PC-3 (cell line): ENCODE measurements around the gene B4GALNT4. TPM values are rescaled to one million over a fixed set of nuclear protein-coding genes. Genes with fewer than 3 reads are reported as not detected.

Experiments
- ATAC-seq: fragments of 200-7000 bp; cut with Tn5 transposase; 2 replicates; pipeline ENCODE4 v1.9.1; 2020; ENCODE audit warnings: mild to moderate bottlenecking, moderate library complexity
- BruUV-seq: library from RNA; stranded (reverse); fragments of 400-500 nt; replicated peaks from 2 replicates; lab custom pipeline; 2021; lab: Mats Ljungman, UMichigan
- CTCF ChIA-PET: fragments of 300-600 bp; sonication (Branson Sonifier 250); formaldehyde crosslinking; loops from one replicate; lab custom pipeline; 2022; ENCODE audit warnings: antibody characterized with exemption; lab: Charles Lee
- POLR2A ChIA-PET: fragments of 300-600 bp; sonication (Branson Sonifier 250); formaldehyde crosslinking; loops from one replicate; lab custom pipeline; 2022; ENCODE audit warnings: antibody characterized with exemption; ENCODE audit not compliant: unreplicated experiment; lab: Charles Lee
- DNase-seq: peaks from one replicate; pipeline ENCODE4 v3.0.0-alpha.2; 2015
- H2AFZ ChIP-seq: fragments of 300-600 bp; sonication (generic); 2 replicates; pipeline ENCODE4 v1.6.0; 2016; ENCODE audit warnings: antibody characterized with exemption, low read length
- H3F3A ChIP-seq: fragments of 300-600 bp; sonication (generic); one replicate; pipeline ENCODE4 v1.6.0; 2017; ENCODE audit warnings: antibody characterized with exemption, low read length, control low read depth, mild to moderate bottlenecking; ENCODE audit not compliant: unreplicated experiment
- H3K27ac ChIP-seq: fragments of 300-600 bp; sonication (generic); 2 replicates; pipeline ENCODE4 v1.5.1; 2016; ENCODE audit warnings: mild to moderate bottlenecking, low read length
- H3K27me3 ChIP-seq: fragments of 300-600 bp; sonication (generic); 2 replicates; pipeline ENCODE4 v1.6.1; 2016; ENCODE audit warnings: low read length, mixed read lengths
- H3K36me3 ChIP-seq: fragments of 300-600 bp; sonication (generic); 2 replicates; pipeline ENCODE4 v1.6.1; 2016; ENCODE audit warnings: low read depth, mixed run types, low read length, mixed read lengths
- H3K4me1 ChIP-seq: fragments of 300-600 bp; sonication (generic); 2 replicates; pipeline ENCODE4 v1.5.1; 2016; ENCODE audit warnings: low read length; ENCODE audit not compliant: insufficient read depth
- H3K4me2 ChIP-seq: fragments of 300-600 bp; sonication (generic); 2 replicates; pipeline ENCODE4 v1.6.0; 2016; ENCODE audit warnings: low read length
- H3K4me3 ChIP-seq: fragments of 300-600 bp; sonication (generic); 2 replicates; pipeline ENCODE4 v1.5.1; 2016; ENCODE audit warnings: mild to moderate bottlenecking, low read length, mixed read lengths
- H3K79me2 ChIP-seq: fragments of 300-600 bp; sonication (generic); 2 replicates; pipeline ENCODE4 v1.6.1; 2017; ENCODE audit warnings: low read length, mixed read lengths
- H3K9ac ChIP-seq: fragments of 300-600 bp; sonication (generic); 2 replicates; pipeline ENCODE4 v1.6.0; 2016; ENCODE audit warnings: mild to moderate bottlenecking, low read length
- H3K9me2 ChIP-seq: fragments of 300-600 bp; sonication (generic); replicated peaks from 2 replicates; pipeline ENCODE4 v1.6.1; 2016; ENCODE audit warnings: mixed run types, low read length, mixed read lengths
- H3K9me3 ChIP-seq: fragments of 300-600 bp; sonication (generic); 2 replicates; pipeline ENCODE4 v1.6.1; 2016; ENCODE audit warnings: low read length, mixed read lengths
- H4K20me1 ChIP-seq: fragments of 300-600 bp; sonication (generic); 2 replicates; pipeline ENCODE4 v1.6.1; 2016; ENCODE audit warnings: low read length, mixed read lengths
- EZH2 ChIP-seq: fragments of 300-600 bp; sonication (generic); IDR thresholded peaks from one replicate; pipeline ENCODE4 v1.6.1; 2017; ENCODE audit warnings: antibody characterized with exemption, mild to moderate bottlenecking, low read length; ENCODE audit not compliant: unreplicated experiment
- EZH2phosphoT487 ChIP-seq: fragments of 300-600 bp; sonication (generic); IDR thresholded peaks from 2 replicates; pipeline ENCODE4 v1.6.1; 2018; ENCODE audit warnings: mild to moderate bottlenecking, antibody characterized with exemption, low read length, borderline replicate concordance
- intact Hi-C: fragments of 100-400 bp; cut with micrococcal nuclease; formaldehyde crosslinking; loops from 2 replicates; pipeline ENCODE4 v1.9.0; 2023
- total RNA-seq: library from RNA; depleted of rRNA; stranded (reverse); fragments of >200 nt; gene quantifications from 2 replicates; pipeline ENCODE4 v1.2.3, GENCODE V29; 2014
- TF ChIP-seq, protein P1 (sequence below): fragments of 300-600 bp; sonication (generic); conservative IDR thresholded peaks from 2 replicates; pipeline ENCODE4 v1.5.1; 2017; ENCODE audit warnings: antibody characterized with exemption, low read depth, mild to moderate bottlenecking, low read length

The B4GALNT4 gene
- total RNA-seq, 1 experiment from 2014 or later = 52.9 TPM

DNA sequence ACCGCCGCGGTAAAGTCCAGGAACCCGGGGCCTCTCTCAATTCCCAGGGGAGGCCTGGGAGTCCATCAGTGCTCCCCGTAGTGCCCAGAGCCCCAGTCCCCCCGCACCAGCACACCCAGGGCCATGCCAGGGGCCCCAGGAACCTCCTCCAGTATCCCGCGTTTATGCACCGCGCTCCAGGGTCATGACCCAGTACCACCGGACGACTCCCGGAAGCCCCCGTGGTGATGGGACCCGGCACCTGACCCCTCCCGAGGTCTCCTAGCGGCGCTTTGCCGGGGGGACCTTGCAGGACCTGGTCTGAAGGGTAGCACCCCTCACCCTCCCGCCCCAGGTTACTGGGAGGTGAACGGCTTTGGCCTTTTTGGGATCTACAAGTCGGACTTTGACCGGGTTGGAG, 11.2 kb downstream of the B4GALNT4 start:
- CTCF ChIA-PET = no interaction called here
- Histone ChIP-seq H3K27ac (no peak overlapping the region), H3K79me2 (no peaks in the 10 kb centered on the region), H3K36me3 (no peaks in the 10 kb centered on the region), H3K4me3 (no peak overlapping the region), H3K27me3 (no peaks in the 10 kb centered on the region), H3K4me2 (no peak overlapping the region), H2AFZ (no peak overlapping the region), H3K9me2 (no peaks in the 10 kb centered on the region), H3K4me1 (no peaks in the 10 kb centered on the region), H4K20me1 (no peaks in the 10 kb centered on the region), H3F3A (no peaks in the 10 kb centered on the region), H3K9me3 (no peaks in the 10 kb centered on the region), H3K9ac (no peak overlapping the region)
- intact Hi-C loops = no loop called here
- no peak for DNase-seq
- BruUV-seq = no TSS peak
- POLR2A ChIA-PET = no interaction called here
- ATAC-seq = no peak
- TF ChIP-seq, protein P1, sequence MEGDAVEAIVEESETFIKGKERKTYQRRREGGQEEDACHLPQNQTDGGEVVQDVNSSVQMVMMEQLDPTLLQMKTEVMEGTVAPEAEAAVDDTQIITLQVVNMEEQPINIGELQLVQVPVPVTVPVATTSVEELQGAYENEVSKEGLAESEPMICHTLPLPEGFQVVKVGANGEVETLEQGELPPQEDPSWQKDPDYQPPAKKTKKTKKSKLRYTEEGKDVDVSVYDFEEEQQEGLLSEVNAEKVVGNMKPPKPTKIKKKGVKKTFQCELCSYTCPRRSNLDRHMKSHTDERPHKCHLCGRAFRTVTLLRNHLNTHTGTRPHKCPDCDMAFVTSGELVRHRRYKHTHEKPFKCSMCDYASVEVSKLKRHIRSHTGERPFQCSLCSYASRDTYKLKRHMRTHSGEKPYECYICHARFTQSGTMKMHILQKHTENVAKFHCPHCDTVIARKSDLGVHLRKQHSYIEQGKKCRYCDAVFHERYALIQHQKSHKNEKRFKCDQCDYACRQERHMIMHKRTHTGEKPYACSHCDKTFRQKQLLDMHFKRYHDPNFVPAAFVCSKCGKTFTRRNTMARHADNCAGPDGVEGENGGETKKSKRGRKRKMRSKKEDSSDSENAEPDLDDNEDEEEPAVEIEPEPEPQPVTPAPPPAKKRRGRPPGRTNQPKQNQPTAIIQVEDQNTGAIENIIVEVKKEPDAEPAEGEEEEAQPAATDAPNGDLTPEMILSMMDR = no peak
- TF ChIP-seq EZH2phosphoT487 (no peak), EZH2 (no peak)

DNA sequence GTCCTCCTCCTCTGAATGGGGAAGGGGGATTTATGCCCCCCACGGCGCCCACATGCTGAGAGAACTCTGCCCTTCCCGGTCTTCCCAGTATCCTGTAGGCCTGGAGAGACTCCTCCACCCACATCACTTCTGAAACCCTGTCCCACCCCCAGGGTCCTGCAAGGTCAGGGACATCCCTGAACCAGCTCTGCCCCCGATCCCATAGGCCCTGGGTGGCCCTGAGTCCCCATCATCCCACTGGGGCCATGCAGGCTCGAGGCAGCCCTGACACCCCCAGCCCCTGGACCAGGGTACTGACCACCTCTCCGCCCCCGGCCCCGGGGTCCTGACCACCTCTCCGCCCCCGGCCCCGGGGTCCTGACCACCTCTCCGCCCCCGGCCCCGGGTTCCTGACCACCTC, 11.7 kb downstream of the B4GALNT4 start:
- Histone ChIP-seq H3K4me3 (no peak overlapping the region), H2AFZ (no peak overlapping the region), H3K27me3 (no peaks in the 10 kb centered on the region), H3K4me2 (no peak overlapping the region), H3K79me2 (no peaks in the 10 kb centered on the region), H3K9me3 (no peaks in the 10 kb centered on the region), H3K27ac (no peak overlapping the region), H4K20me1 (no peaks in the 10 kb centered on the region), H3K4me1 (no peaks in the 10 kb centered on the region), H3K9ac (no peak overlapping the region), H3F3A (no peaks in the 10 kb centered on the region), H3K9me2 (no peaks in the 10 kb centered on the region), H3K36me3 (no peaks in the 10 kb centered on the region)
- POLR2A ChIA-PET = no interaction called here
- DNase-seq (no peak), ATAC-seq (no peak)
- BruUV-seq = no TSS peak
- CTCF ChIA-PET = no interaction called here
- TF ChIP-seq EZH2 = no peak
- TF ChIP-seq EZH2phosphoT487 = no peak
- TF ChIP-seq, protein P1 = no peak
- intact Hi-C loops = no loop called here

DNA sequence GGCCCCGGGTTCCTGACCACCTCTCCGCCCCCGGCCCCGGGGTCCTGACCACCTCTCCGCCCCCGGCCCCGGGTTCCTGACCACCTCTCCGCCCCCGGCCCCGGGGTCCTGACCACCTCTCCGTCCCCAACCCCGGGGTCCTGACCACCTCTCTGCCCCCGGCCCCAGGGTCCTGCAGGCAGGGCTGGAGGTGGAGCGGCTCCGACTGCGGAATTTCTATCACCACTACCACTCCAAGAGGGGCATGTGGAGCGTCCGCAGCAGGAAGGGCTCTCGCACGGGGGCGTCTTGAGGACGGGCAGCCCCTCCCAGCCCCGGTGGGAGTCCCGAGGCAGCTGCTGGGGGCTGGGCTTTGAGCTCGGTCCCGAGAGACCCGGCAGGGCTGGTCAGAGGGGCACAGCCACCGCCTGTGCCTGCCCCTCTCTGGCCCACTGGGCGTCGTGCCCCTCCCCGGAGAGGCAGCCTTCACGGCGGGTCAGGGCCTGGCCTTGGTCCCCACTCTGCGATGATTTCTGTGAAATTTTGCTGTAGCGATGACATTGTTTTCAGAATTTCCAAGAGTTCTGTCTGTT, 12.3 kb downstream of the B4GALNT4 start:
- H4K20me1 ChIP-seq = no peaks in the 10 kb centered on the region
- no peak overlapping the region for H3K9ac ChIP-seq
- no peaks in the 10 kb centered on the region for H3K36me3 ChIP-seq
- no peaks in the 10 kb centered on the region for H3K4me1 ChIP-seq
- no peaks in the 10 kb centered on the region for H3K79me2 ChIP-seq
- BruUV-seq = no TSS peak
- ChIA-PET POLR2A (no interaction called here), CTCF (no interaction called here)
- no peaks in the 10 kb centered on the region for H3K9me3 ChIP-seq
- H3K4me2 ChIP-seq = no peak overlapping the region
- H3K27me3 ChIP-seq = no peaks in the 10 kb centered on the region
- no peak for DNase-seq
- no peaks in the 10 kb centered on the region for H3K9me2 ChIP-seq
- TF ChIP-seq EZH2phosphoT487 (no peak), EZH2 (no peak)
- TF ChIP-seq, protein P1 = no peak
- intact Hi-C loops = no loop called here
- no peaks in the 10 kb centered on the region for H3F3A ChIP-seq
- no peak overlapping the region for H2AFZ ChIP-seq
- no peak for ATAC-seq
- no peak overlapping the region for H3K4me3 ChIP-seq
- H3K27ac ChIP-seq = no peak overlapping the region
